Common myeloid progenitor, CD34-positive (primary cell): ENCODE data around the gene CNTNAP5.

Source experiments
- CTCF ChIA-PET: fragments of 350-600 bp; sonication (Branson Sonifier 250); formaldehyde crosslinking; loops from one replicate; lab custom pipeline; 2021; ENCODE audit warnings: antibody characterized with exemption; lab: Charles Lee
- POLR2A ChIA-PET: fragments of 350-600 bp; sonication (Branson Sonifier 250); formaldehyde crosslinking; loops from one replicate; lab custom pipeline; 2021; ENCODE audit warnings: antibody characterized with exemption; lab: Charles Lee
- DNase-seq, 3 donors: peaks; one replicate each; pipeline versions ENCODE4 v3.0.0 to v3.0.0-alpha.2; 2013
- H3K27ac ChIP-seq, 2 experiments: 1 replicate in 1 of 2; 2 replicates in 1 of 2; pipeline ENCODE4 v1.7.0; 2013; ENCODE audit warnings: inconsistent platforms in 2 of 2, low read length in 2 of 2, mild to moderate bottlenecking in 2 of 2, low read depth in 1 of 2, moderate library complexity in 1 of 2; ENCODE audit not compliant: severe bottlenecking in 2 of 2, insufficient read depth in 1 of 2, poor library complexity in 1 of 2
- H3K27me3 ChIP-seq, 5 experiments: replicated peaks in 2 of 5; 1 replicate in 3 of 5; 2 replicates in 2 of 5; pipeline versions ENCODE4 v1.6.1 to v1.7.0; 2013; ENCODE audit warnings: low read length in 4 of 5, mild to moderate bottlenecking in 2 of 5, moderate library complexity in 2 of 5, inconsistent platforms in 1 of 5; ENCODE audit not compliant: insufficient read depth in 5 of 5, control insufficient read depth in 4 of 5
- H3K36me3 ChIP-seq, 4 experiments: 1 replicate in 2 of 4; 2 replicates in 2 of 4; pipeline versions ENCODE4 v1.6.1 to v1.7.0; 2013; ENCODE audit warnings: low read length in 3 of 4, control low read depth in 1 of 4, mild to moderate bottlenecking in 1 of 4; ENCODE audit not compliant: control insufficient read depth in 4 of 4, insufficient read depth in 4 of 4
- H3K4me1 ChIP-seq, 4 experiments: 1 replicate in 3 of 4; 2 replicates in 1 of 4; pipeline versions ENCODE4 v1.6.1 to v1.7.1; 2013; ENCODE audit warnings: low read length in 3 of 4, mild to moderate bottlenecking in 3 of 4, control low read depth in 1 of 4, inconsistent platforms in 1 of 4, moderate library complexity in 1 of 4; ENCODE audit not compliant: control insufficient read depth in 4 of 4, insufficient read depth in 4 of 4; ENCODE audit errors: control extremely low read depth in 1 of 4
- H3K4me3 ChIP-seq, 7 experiments: 1 replicate in 4 of 7; 2 replicates in 3 of 7; pipeline versions ENCODE4 v1.5.1 to v1.7.0; 2013; ENCODE audit warnings: mild to moderate bottlenecking in 7 of 7, low read length in 6 of 7, moderate library complexity in 6 of 7, inconsistent platforms in 2 of 7, low read depth in 2 of 7, control low read depth in 1 of 7; ENCODE audit not compliant: insufficient read depth in 4 of 7, control insufficient read depth in 1 of 7; ENCODE audit errors: extremely low read depth in 1 of 7
- H3K9me3 ChIP-seq, 5 experiments: 1 replicate in 4 of 5; 2 replicates in 1 of 5; pipeline versions ENCODE4 v1.6.1 to v1.7.1; 2013; ENCODE audit warnings: low read length in 4 of 5, mild to moderate bottlenecking in 2 of 5, inconsistent platforms in 1 of 5, low read depth in 1 of 5, moderate library complexity in 1 of 5; ENCODE audit not compliant: control insufficient read depth in 4 of 5, insufficient read depth in 2 of 5; ENCODE audit errors: control extremely low read depth in 1 of 5
- WGBS: methylation state at CpG from one replicate; pipeline ENCODE4 v1.1.5; 2013; ENCODE audit not compliant: insufficient coverage; 5-methylcytosine and 5-hydroxymethylcytosine counted together

Gene CNTNAP5

DNA sequence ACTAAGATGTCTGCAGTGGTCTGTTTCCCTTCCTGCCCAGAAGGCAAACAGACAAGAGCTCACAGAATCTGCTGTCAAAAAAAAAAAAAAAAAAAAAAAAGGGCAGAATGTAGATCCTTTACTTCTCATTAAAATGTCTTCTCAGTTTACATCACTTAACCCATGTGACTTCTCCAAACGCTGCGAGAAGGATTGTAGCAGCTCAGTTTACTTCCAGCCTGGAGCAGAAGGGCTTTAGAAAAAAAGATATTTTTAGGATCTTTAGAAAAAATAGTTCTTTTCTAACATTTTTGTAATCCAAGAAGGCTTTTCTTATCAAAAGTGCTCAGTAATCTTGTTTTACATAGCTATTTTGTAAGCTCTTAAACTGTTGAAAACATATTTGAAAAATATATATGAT, 425.4 kb downstream of the CNTNAP5 start:
- H3K9me3 ChIP-seq, result no peaks in the 10 kb centered on the region
- CTCF ChIA-PET, result no interaction called here
- no CpG with 5 or more reads among the region's 2 CpGs for WGBS

DNA sequence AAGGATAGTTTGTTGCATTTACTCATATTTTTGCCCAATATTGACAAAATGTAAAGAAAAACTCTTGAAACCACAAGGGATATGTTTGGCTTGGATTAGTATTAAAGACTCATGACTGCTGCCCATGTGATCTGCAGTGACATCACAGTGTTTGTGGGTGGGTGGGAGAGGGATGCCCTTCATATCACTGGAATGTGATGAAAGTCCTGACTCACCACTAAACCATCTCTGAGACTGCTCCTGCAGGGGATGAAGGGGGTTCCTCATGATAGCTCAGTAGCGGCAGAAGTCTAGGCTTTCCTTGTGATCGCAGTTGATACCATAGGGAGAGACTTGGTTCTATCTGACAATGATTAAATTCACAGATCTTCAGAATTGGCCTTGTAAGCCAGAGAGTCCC, 451.2 kb downstream of the CNTNAP5 start:
- no peaks in the 10 kb centered on the region for H3K4me1 ChIP-seq
- H3K27me3 ChIP-seq, result no peaks in the 10 kb centered on the region
- H3K9me3 ChIP-seq, result no peaks in the 10 kb centered on the region
- ChIA-PET CTCF (no interaction called here), POLR2A (no interaction called here)
- no peak overlapping the region for H3K4me3 ChIP-seq
- DNase-seq, result no peak
- no peak overlapping the region for H3K27ac ChIP-seq
- H3K36me3 ChIP-seq, result no peaks in the 10 kb centered on the region
- WGBS, result 89% methylated on average over 2 of the region's 2 CpGs

More for the DNA sequence above, 425.4 kb downstream of the CNTNAP5 start:
- Histone ChIP-seq H3K27ac (no peak overlapping the region), H3K4me3 (no peak overlapping the region), H3K4me1 (no peaks in the 10 kb centered on the region), H3K36me3 (no peaks in the 10 kb centered on the region), H3K27me3 (no peaks in the 10 kb centered on the region)
- POLR2A ChIA-PET, result no interaction called here
- DNase-seq, result no peak

DNA sequence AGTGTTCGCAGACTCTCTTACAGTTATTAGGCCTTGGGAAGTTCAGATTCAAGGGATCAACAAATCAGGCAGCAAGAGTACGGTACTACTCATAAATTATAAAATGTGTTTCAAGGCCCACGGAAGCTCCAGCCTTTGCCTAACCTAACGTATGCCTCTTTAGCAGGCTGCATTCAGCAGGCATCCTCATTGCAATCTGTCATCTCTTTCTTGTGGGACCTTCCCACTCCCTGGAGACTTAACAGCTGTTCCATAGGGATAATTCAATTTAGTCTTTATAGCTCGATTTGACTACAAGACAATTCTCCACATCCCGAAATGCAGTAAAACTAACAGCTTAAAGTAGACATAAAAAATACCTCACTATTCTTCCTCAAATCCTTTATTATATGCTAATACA, 453.7 kb downstream of the CNTNAP5 start:
- Histone ChIP-seq H3K4me1 (no peaks in the 10 kb centered on the region), H3K27ac (no peak overlapping the region), H3K36me3 (no peaks in the 10 kb centered on the region), H3K4me3 (no peak overlapping the region), H3K9me3 (no peaks in the 10 kb centered on the region), H3K27me3 (no peaks in the 10 kb centered on the region)
- whole genome bisulfite sequencing, result 88% methylated on average over 4 of the region's 6 CpGs
- POLR2A ChIA-PET, result no interaction called here
- CTCF ChIA-PET, result no interaction called here
- DNase-seq, result no peak

DNA sequence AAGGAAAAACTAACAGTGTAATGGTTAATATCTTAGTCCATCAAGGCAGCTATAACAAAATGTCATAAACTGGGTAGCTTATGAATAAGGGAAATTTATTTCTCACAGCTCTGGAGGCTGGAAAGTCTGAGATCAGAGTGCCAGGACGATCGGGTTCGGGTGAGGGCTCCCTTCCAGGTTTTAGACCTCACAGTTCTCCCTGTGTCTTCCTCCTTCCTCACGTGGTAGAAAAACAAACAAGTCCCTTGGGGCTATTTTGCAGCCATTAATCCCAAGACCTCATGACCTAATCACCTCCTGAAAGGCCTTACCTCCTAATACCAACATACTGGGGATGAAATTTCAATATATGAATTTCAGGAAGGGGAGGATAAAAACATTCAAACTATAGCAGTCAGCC, 455.9 kb downstream of the CNTNAP5 start:
- CTCF ChIA-PET, result no interaction called here

DNA sequence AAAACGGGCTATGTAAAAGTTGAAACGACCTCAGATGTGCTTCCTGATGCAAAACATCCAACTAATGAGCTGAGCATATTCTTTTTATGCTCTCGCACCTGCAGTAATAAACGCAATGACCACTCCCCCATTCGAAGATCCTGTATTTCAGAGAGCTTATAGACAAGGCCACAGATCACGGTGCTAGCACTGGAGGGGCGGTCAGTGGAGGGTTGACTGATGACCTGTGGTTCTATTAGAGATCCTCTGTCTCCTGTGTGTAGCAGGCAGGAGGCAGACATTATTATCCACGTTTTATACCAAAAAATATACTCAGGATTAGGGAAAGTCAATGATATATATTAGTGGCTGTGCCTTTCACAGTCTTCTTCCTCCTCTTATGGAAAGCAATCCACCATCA, 457.0 kb downstream of the CNTNAP5 start:
- peaks cover 0 to 1% (median 0%) of the 10 kb centered on the region in 5 experiments for H3K9me3 ChIP-seq
- no peaks in the 10 kb centered on the region for H3K27me3 ChIP-seq
- POLR2A ChIA-PET, result no interaction called here
- CTCF ChIA-PET, result no interaction called here
- no peak overlapping the region for H3K27ac ChIP-seq
- H3K4me3 ChIP-seq, result no peak overlapping the region
- H3K36me3 ChIP-seq, result no peaks in the 10 kb centered on the region
- DNase-seq, result no peak
- WGBS, result 83% methylated on average over 4 of the region's 8 CpGs
- H3K4me1 ChIP-seq, result no peaks in the 10 kb centered on the region

More for the DNA sequence above, 455.9 kb downstream of the CNTNAP5 start:
- H3K27me3 ChIP-seq, result no peaks in the 10 kb centered on the region
- H3K9me3 ChIP-seq, result peaks cover 0 to 1% (median 0%) of the 10 kb centered on the region in 5 experiments
- DNase-seq, result no peak
- POLR2A ChIA-PET, result no interaction called here
- H3K36me3 ChIP-seq, result no peaks in the 10 kb centered on the region
- WGBS, result 91% methylated on average over 3 of the region's 4 CpGs
- H3K27ac ChIP-seq, result no peak overlapping the region
- H3K4me3 ChIP-seq, result no peak overlapping the region
- H3K4me1 ChIP-seq, result no peaks in the 10 kb centered on the region

DNA sequence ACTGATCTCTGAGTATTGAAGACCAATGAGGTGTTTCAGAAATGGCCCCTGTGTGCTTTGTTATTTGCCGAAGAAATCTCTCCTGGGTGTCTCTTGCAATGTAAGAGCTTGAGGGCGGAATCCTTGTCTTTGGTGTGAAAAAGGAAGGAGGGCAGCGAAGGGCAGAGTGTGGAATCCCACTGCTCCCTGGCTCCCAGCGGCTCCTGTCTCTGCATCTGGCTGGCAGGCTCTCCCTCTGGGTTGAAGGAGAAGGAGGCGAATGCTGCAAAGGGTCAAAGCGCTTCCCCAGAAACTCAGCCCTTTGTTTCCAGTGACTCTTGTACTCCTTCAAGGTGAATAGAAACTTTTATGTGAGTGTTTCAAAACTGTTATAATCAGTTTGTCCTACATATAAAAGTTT, 457.5 kb downstream of the CNTNAP5 start:
- 83% methylated on average over 2 of the region's 6 CpGs for WGBS
- ChIA-PET POLR2A (no interaction called here), CTCF (no interaction called here)
- Histone ChIP-seq H3K36me3 (no peaks in the 10 kb centered on the region), H3K27ac (no peak overlapping the region), H3K27me3 (no peaks in the 10 kb centered on the region), H3K4me1 (no peaks in the 10 kb centered on the region), H3K4me3 (no peak overlapping the region), H3K9me3 (peaks cover 0 to 1% (median 0%) of the 10 kb centered on the region in 5 experiments)
- DNase-seq, result no peak

DNA sequence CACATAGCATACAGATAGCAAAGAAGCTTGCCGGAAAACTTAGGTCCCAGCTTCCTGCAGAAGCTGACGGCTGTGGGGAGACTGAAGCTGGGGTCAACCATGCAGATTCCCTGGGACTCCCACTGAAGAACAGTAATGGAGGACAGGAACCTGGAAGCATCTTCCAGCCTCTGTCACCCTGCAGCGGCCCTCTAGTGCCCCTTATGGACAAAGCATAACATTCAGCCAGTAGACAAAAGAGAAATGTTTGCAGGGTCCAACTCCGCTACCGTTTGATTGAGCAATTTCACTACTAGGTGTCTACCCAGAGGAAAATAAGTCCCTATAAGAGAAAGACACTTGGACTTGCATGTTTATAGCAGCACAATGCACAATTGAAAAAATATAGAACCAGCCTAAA, 460.6 kb downstream of the CNTNAP5 start:
- H3K27ac ChIP-seq, result no peak overlapping the region
- 97% methylated on average over 5 of the region's 5 CpGs for WGBS

More for the DNA sequence above, 460.6 kb downstream of the CNTNAP5 start:
- no peak for DNase-seq
- CTCF ChIA-PET, result no interaction called here
- Histone ChIP-seq H3K4me3 (no peak overlapping the region), H3K27me3 (no peaks in the 10 kb centered on the region), H3K9me3 (peaks cover 0 to 1% (median 0%) of the 10 kb centered on the region in 5 experiments), H3K36me3 (no peaks in the 10 kb centered on the region), H3K4me1 (no peaks in the 10 kb centered on the region)
- POLR2A ChIA-PET, result no interaction called here
